A204.1 (cell line): ENCODE measurements around the gene NUDT14.

ENCODE experiments used
- FAIRE-seq: peaks from 2 replicates; lab custom pipeline; 2012; peaks lifted over from hg19 to GRCh38; lab: Jason Lieb, UNC

Gene NUDT14

DNA sequence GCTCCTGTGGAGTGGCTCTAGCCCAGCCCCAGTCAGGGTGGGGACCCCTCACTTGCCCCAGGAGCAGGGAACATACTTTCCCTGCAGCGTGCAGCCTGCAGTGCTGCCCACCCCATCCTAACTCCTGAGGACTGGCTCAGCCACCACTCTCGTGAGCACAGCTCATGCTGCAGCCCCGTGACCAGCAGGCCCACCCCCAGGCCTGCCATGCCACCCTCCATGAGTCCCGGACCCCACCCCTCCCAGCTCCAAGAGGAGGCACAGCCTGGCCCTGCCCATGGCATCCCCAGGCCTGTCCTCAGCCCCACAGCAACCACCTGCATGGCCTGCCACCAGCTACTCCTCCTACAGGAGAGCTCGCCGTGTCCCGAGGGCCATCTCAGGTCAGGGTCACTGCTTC is 8.6 kb downstream of the NUDT14 start:
- FAIRE-seq = no peak

GRCh38 chr14:105171004-105171673 is 10.0 kb downstream of the NUDT14 start:
- no peak for FAIRE-seq

DNA sequence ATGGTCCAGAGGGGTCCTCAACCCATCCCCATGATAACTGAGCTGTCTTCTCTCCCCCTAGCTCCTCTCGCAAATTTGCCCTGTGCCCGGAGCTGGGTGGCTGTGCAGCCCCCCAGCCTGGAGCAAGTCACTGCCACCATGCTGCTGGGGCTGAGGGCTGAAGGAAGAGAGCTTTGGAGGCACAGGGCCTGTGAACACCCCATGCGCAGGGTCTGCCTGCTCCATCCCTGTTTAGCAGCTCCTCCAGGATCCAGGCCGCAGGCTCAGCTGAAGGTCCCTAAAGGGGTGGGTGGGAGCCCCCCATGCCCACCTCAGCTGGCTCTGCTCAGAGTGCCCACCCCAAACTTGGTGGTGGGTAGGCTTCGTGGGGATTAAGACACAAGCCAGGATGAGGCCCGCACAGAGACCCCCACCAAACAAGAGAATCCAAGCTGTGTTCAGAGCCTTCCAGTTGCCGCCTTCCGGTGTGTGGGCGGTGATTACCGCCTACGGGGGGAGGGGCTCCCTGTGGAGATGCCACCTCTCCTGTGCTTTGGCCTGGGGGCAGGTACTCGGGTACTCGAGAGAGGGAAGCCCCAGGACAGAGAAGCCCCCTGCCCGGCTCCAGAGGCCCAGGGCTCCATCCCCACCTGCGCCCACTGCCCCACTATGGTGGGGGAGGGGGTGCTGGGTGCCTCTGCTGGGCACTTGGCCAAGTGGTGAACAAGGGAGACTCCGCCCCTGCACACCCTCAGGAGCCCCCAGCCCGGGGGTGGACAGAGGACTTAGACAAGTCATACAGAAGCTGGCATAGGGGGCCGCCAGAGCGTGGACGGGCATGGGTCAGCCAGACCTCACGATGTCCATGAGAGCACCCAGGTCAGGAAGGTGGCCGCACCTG is 11.1 kb downstream of the NUDT14 start:
- FAIRE-seq = no peak

DNA sequence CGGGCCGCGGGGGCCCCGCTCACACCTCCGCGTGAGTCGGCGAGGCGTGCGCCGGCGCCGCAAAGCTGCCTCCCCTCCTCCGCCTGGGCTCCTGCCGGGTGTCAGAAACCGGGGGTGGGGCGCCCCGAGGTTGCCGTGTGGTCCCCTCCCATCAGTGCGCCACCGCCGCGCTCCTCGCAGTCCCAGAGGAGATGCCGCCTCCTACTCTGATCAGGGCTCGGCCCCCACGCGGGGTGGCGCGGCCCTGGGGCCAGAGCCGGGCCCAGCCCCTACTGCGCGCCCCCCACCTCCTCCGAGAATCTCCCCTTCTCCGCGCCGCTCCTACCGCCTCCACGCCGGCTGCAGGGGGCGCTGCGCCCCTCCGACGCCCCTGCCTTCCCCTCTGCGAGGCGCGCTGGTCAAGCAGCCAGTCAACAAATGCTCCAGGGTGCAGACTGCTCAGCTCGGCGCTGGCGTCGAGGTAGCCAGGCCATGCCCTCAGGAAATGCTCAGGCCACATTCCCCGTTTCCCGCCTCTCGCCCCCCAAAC is 12.1 kb downstream of the NUDT14 start:
- FAIRE-seq = no peak

GRCh38 chr14:105168496-105168978 is 12.6 kb downstream of the NUDT14 start, which contains the start of gene JAG2:
Gene JAG2 (minus strand): TSS chr14:105168776. CDS start chr14:105168420, 356 bp downstream.
- no peak for FAIRE-seq

GRCh38 chr14:105168093-105168420 is 13.1 kb downstream of the NUDT14 start:
- FAIRE-seq = no peak

GRCh38 chr14:105167303-105168092 is 13.6 kb downstream of the NUDT14 start:
- FAIRE-seq = no peak

GRCh38 chr14:105166571-105167302 is 14.4 kb downstream of the NUDT14 start:
- no peak for FAIRE-seq

GRCh38 chr14:105165761-105166485 is 15.2 kb downstream of the NUDT14 start:
- FAIRE-seq = no peak

DNA sequence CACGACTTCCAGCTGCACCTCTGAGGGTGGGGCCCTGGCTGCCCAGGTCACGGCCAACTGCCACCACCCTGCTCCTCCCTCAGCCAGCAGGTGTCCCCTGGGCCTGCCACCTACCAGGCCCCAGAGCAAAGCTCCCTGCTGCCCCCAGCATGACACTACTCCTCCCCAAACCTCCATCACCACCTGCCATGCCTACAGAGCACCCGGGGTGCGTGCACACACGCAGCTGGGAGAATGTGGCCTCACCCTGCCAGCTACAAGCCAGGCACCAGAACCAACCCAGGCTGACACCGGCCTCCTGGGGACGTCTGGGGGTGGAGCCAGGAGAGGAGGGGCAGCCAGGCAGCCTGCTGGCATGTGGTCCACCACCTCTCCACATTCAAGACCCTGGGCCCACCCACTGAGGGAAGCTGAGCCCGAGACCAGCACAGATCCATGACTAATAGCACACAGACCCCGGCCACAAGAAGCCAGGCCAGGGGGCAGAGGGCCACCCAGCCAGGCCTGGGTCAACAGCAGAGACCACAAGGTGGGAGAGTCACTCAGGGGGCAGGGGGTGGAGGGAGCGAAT is 15.9 kb downstream of the NUDT14 start:
- FAIRE-seq = no peak

DNA sequence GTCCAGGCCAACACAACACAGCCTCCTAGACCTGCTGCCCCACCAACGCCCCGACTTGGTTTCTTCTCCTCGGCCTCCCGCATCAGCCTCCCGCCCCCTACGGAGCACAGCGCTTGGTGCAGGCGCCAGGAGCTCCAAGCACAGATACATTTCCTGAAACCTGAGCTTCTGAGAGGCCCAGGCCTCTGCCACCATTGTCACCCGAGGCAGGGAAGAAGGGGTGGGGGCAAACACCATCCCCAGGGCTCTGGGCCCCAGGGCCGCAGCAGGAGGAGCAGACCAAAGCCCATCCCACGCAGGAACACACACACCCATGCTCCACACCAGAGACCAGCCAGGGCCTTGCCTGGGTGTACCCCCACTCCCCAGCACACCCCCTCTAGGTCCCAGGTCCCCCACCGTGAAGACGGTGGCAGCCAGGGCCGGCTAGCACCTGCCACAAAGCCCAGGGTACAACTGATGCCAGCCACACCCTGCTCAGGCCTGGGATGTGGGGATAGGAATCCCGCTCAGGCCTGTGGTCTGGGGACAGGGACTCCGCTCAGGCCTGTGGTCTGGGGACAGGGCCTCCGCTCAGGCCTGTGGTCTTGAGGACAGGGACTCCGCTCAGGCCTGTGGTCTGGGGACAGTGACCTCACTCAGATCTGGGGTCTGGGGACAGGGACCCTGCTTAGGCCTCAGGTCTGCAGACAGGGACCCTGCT is 17.9 kb downstream of the NUDT14 start:
- no peak for FAIRE-seq

GRCh38 chr14:105162669-105162979 is 18.5 kb downstream of the NUDT14 start:
- no peak for FAIRE-seq

DNA sequence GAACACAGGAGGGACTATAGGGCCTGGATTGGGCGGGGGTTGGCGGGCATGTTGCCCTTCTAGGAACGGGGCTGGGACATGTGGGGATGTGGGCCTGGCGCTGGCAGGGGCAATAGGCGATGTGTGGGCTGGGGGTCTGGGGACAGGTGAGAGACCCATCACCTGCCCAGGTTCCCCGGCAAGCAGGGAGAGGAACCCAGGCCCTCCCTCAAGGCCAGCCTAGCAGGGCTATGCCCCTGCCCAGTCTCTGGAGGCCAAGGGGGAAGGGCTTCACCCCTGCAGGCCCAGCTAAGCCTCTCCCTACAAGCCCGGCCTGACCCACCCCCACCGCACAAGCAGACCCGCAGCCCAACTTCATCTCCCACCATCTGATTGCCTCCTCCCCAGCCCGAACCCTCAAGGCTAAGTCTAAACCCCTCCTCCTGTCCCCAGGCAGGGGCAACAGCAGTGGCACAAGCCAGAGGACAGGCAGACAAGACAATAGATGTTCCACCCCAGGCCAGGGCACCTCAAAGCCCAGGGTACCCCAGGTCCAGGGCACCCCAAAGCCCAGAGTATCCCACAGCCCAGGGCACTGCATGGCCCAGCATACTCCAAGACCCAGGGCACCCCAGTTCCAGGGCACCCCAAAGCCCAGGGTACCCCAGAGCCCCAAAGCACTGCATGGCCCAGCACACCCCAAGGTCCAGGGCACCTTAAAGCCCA is 19.0 kb downstream of the NUDT14 start:
- FAIRE-seq = no peak

GRCh38 chr14:105161309-105161708 is 19.8 kb downstream of the NUDT14 start:
- FAIRE-seq = no peak

DNA sequence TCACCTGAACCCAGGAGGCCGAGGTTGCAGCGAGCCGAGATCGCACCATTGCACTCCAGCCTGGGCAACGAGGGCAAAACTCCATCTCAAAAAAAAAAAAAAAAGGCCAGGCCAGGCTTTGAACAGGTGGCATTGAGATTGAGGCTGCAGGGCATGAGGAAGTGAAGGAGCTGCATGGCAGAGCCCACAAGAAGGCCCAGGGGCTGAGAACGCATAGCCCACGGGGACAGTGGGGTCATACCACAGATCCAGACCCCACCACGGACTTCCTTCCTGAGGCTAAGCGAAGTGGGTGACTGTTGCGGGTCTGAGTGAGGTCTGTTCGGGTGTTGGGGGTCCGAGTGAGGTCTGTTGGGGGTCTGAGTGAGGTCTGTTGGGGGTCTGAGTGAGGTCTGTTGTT is 20.3 kb downstream of the NUDT14 start:
- no peak for FAIRE-seq

- no peak for FAIRE-seq
These were observed 21.8 kb downstream of the NUDT14 start for GRCh38 chr14:105159344-105159743.

DNA sequence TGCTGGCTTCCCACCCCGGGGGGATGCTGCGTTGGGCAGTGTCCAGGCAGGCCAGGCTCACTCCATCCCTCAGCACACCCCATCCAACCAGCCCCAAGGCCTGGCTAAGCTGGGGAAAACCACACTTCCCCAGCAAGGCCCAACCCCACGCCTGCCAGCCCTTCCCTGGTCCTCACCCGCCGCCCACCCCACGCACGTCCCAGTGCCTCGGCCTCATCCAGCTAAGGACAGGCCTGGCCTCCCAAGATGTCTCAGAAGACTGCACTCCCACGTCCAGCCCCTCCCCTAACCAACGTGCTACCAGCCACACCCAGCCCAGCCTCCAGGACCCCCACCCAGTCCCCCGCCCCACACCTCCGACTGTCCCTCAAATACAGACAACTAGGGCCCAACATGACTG is 22.3 kb downstream of the NUDT14 start:
- FAIRE-seq = no peak

GRCh38 chr14:105157872-105158271 is 23.2 kb downstream of the NUDT14 start:
- no peak for FAIRE-seq
